Measurements from ENCODE around the gene CD36.
A peak's percentile ranks its signal among the peaks of the same experiment; 100 is the strongest.
"Not testable (repeated sequence)": the region's sequence is repeated elsewhere in the genome, so short reads cannot be mapped to it uniquely, and the experiment has no call there.

The CD36 gene

GRCh38 chr7:80656029-80656428 lies 17.6 kb downstream of the CD36 start:
- no peak for DNase-seq

GRCh38 chr7:80659120-80660055 lies 20.9 kb downstream of the CD36 start:
- DNase-seq = peak in 1 of 2 experiments; percentile 8

GRCh38 chr7:80660939-80661338 lies 22.5 kb downstream of the CD36 start:
- no peak for DNase-seq

GRCh38 chr7:80661729-80662128 lies 23.3 kb downstream of the CD36 start:
- no peak for DNase-seq

- DNase-seq = no peak
Measured at GRCh38 chr7:80662252-80662651, 23.8 kb downstream of the CD36 start.

- no peak for DNase-seq
Measured at GRCh38 chr7:80665526-80665925, 27.1 kb downstream of the CD36 start.

- no peak for DNase-seq
Measured at GRCh38 chr7:80666376-80666775, 27.9 kb downstream of the CD36 start.

- DNase-seq = not testable (repeated sequence)
Measured at GRCh38 chr7:80669367-80669766, 30.9 kb downstream of the CD36 start.

- no peak for DNase-seq
Measured at GRCh38 chr7:80671744-80672143, 33.3 kb downstream of the CD36 start.

- DNase-seq = no peak
Measured at GRCh38 chr7:80675090-80675489, 36.6 kb downstream of the CD36 start.

GRCh38 chr7:80676404-80676803 lies 38.0 kb downstream of the CD36 start:
- no peak for DNase-seq

GRCh38 chr7:80677629-80678028 lies 39.2 kb downstream of the CD36 start:
- no peak for DNase-seq

GRCh38 chr7:80678707-80679106 lies 40.3 kb downstream of the CD36 start:
- DNase-seq = no peak

- DNase-seq = no peak
Measured at GRCh38 chr7:80679921-80680907, 41.8 kb downstream of the CD36 start.

- peak; percentile 3 to 20 for DNase-seq
Measured at GRCh38 chr7:80681272-80681885, 42.9 kb downstream of the CD36 start.

- DNase-seq = no peak
Measured at GRCh38 chr7:80682744-80683143, 44.3 kb downstream of the CD36 start.

- no peak for DNase-seq
Measured at GRCh38 chr7:80686576-80686975, 48.1 kb downstream of the CD36 start.

- DNase-seq = peak; percentile 0 to 56
Measured at GRCh38 chr7:80699045-80699638, 60.7 kb downstream of the CD36 start.

GRCh38 chr7:80699721-80700256 lies 61.3 kb downstream of the CD36 start:
- DNase-seq = no peak

GRCh38 chr7:80703272-80703671 lies 64.8 kb downstream of the CD36 start:
- no peak for DNase-seq

GRCh38 chr7:80705130-80705781 lies 66.8 kb downstream of the CD36 start:
- DNase-seq = no peak

GRCh38 chr7:80707318-80707717 lies 68.9 kb downstream of the CD36 start:
- no peak for DNase-seq
